Ammon's horn (tissue), 1 donor: ENCODE results near the gene PRDM2.

Experiments
- DNase-seq: peaks from one replicate; pipeline ENCODE4 v3.0.0-alpha.2; 2016; ENCODE audit warnings: low spot score

Gene PRDM2

GRCh38 chr1:13842497-13842896 is 142.5 kb downstream of the PRDM2 start:
- no peak for DNase-seq

GRCh38 chr1:13851726-13852125 is 151.7 kb downstream of the PRDM2 start:
- DNase-seq = no peak

- DNase-seq = no peak
These were observed 155.6 kb downstream of the PRDM2 start for GRCh38 chr1:13855554-13855953.

GRCh38 chr1:13860031-13860430 is 160.0 kb downstream of the PRDM2 start:
- no peak for DNase-seq

- DNase-seq = no peak
These were observed 164.8 kb downstream of the PRDM2 start for GRCh38 chr1:13864760-13865159.

GRCh38 chr1:13865851-13866250 is 165.9 kb downstream of the PRDM2 start:
- no peak for DNase-seq

GRCh38 chr1:13867603-13868002 is 167.6 kb downstream of the PRDM2 start:
- DNase-seq = no peak

GRCh38 chr1:13869172-13869797 is 169.3 kb downstream of the PRDM2 start:
- no peak for DNase-seq

- DNase-seq = no peak
These were observed 171.4 kb downstream of the PRDM2 start for GRCh38 chr1:13871413-13871812.

GRCh38 chr1:13871886-13872285 is 171.9 kb downstream of the PRDM2 start:
- no peak for DNase-seq

- no peak for DNase-seq
These were observed 173.0 kb downstream of the PRDM2 start for GRCh38 chr1:13873032-13873431.
